Measurements from ENCODE around the gene IL18. TPM values are rescaled to one million over a fixed set of nuclear protein-coding genes. Genes with fewer than 3 reads are reported as not detected.

IL18 gene
- polyA plus RNA-seq, 2 of the 4 experiments (the other 2 are of a cell fraction): 95.5 to 119 TPM

- ATAC-seq: no peak
- ChIA-PET POLR2A (no interaction called here), CTCF (interaction anchor here (1.6 kb wide), 1 partner anchor 8 kb away, joined by 7 read pairs; the partner anchor contains the start of gene BCO2)
- Histone ChIP-seq H3K9me3 (no peaks in the 10 kb centered on the region), H3K4me2 (peak within 1 kb of the TSS; percentile 47), H3K4me1 (peaks cover 27% of the 10 kb centered on the region; the same call in 2 of the 3 replicates), H3K27ac (peak within 1 kb of the TSS; percentile 61 to 78), H3K4me3 (no peak within 1 kb of the TSS)
- no peak for TF ChIP-seq NPAS2 (CRISPR knock-in tag; IDR thresholded peaks at IDR 0.05; ENCODE audit: borderline replicate concordance)
- no peak for TF ChIP-seq PHF8 (IDR thresholded peaks at IDR 0.05; ENCODE audit: borderline replicate concordance, low read depth)
- no peak for TF ChIP-seq ESRRA (IDR thresholded peaks at IDR 0.05; ENCODE audit: borderline replicate concordance, low read length)
- no peak for TF ChIP-seq EHMT2 (IDR thresholded peaks at IDR 0.05; ENCODE audit: low read depth)
- no peak for TF ChIP-seq SMC3 (IDR thresholded peaks at IDR 0.05)
- TF ChIP-seq FOSL2 (IDR thresholded peaks at IDR 0.05): no peak
- TF ChIP-seq FOSL2 (CRISPR knock-in tag; IDR thresholded peaks at IDR 0.05): no peak
- DNase-seq (ENCODE audit: low read depth in 1 of 2, low spot score in 1 of 2): no peak
- 96% methylated on average over 24 of the region's 25 CpGs for WGBS (ENCODE audit: missing lambda C conversion rate)
- no peak for FAIRE-seq
Observed at GRCh38 chr11:112167145-112167544, 3.3 kb upstream of the IL18 start, which contains the start of gene TEX12. Gene TEX12, plus strand, starts transcription at chr11:112167372. Its CDS starts 1,897 bp downstream, at chr11:112169269.

- Histone ChIP-seq H3K4me2 (peak overlapping the region; percentile 47), H3K27ac (peak overlapping the region; percentile 61 to 78), H3K9me3 (no peaks in the 10 kb centered on the region), H3K4me1 (peaks cover 33% of the 10 kb centered on the region; the same call in 2 of the 3 replicates), H3K4me3 (no peak overlapping the region)
- FAIRE-seq: no peak
- CTCF ChIA-PET: interaction anchor here (1.6 kb wide), 1 partner anchor 9 kb away, joined by 7 read pairs; the partner anchor contains the start of gene BCO2
- POLR2A ChIA-PET: no interaction called here
- TF ChIP-seq CEBPB (IDR thresholded peaks at IDR 0.05) (peak in 1 of 2 experiments; percentile 49; a peak in 2 of 4 replicates), FOSL2 (IDR thresholded peaks at IDR 0.05) (no peak), FOSL2 (CRISPR knock-in tag; IDR thresholded peaks at IDR 0.05) (0 out of 2 replicates have a peak, but pooled peaks have one; percentile 10), HDAC2 (IDR thresholded peaks at IDR 0.05) (no peak)
- ATAC-seq: no peak
- 49% methylated on average over 8 of the region's 8 CpGs for WGBS (ENCODE audit: missing lambda C conversion rate)
- no peak for DNase-seq (ENCODE audit: low read depth in 1 of 2, low spot score in 1 of 2)
Observed at GRCh38 chr11:112166562-112166961, 2.7 kb upstream of the IL18 start.

GRCh38 chr11:112165049-112165448 lies 1.2 kb upstream of the IL18 start:
- Histone ChIP-seq H3K9me3 (no peaks in the 10 kb centered on the region), H3K4me3 (no peak overlapping the region), H3K4me1 (peaks cover 48% of the 10 kb centered on the region), H3K4me2 (no peak overlapping the region), H3K27ac (peak overlapping the region in 1 of 2 experiments; percentile 42; a peak in 2 of 6 replicates)
- FAIRE-seq (no peak), ATAC-seq (no peak), DNase-seq (ENCODE audit: low read depth in 1 of 2, low spot score in 1 of 2) (no peak)
- 93% methylated on average over 3 of the region's 3 CpGs for whole genome bisulfite sequencing (ENCODE audit: missing lambda C conversion rate)
- TF ChIP-seq CHD4 (IDR thresholded peaks at IDR 0.05; ENCODE audit: borderline replicate concordance): no peak
- no peak for TF ChIP-seq GATA3 (IDR thresholded peaks at IDR 0.05; ENCODE audit: borderline replicate concordance)
- TF ChIP-seq ZSCAN20 (CRISPR knock-in tag; IDR thresholded peaks at IDR 0.05): no peak
- no peak for TF ChIP-seq HMGXB4 (CRISPR knock-in tag; IDR thresholded peaks at IDR 0.05; ENCODE audit: borderline replicate concordance)
- TF ChIP-seq ZC3H11A (IDR thresholded peaks at IDR 0.05): no peak
- no peak for TF ChIP-seq HOXA7 (CRISPR knock-in tag; IDR thresholded peaks at IDR 0.05)
- TF ChIP-seq E2F6 (IDR thresholded peaks at IDR 0.05; ENCODE audit: borderline replicate concordance, low read depth): no peak
- no peak for TF ChIP-seq JUN (IDR thresholded peaks at IDR 0.05)
- no peak for TF ChIP-seq ZNF302 (CRISPR knock-in tag; IDR thresholded peaks at IDR 0.05)
- no peak for TF ChIP-seq FOSL2 (IDR thresholded peaks at IDR 0.05)
- no peak for TF ChIP-seq FOSL2 (CRISPR knock-in tag; IDR thresholded peaks at IDR 0.05)
- TF ChIP-seq HDAC2 (IDR thresholded peaks at IDR 0.05): no peak
- TF ChIP-seq MYC (IDR thresholded peaks at IDR 0.05; ENCODE audit: borderline replicate concordance, low read length): no peak
- no peak for TF ChIP-seq EHMT2 (IDR thresholded peaks at IDR 0.05; ENCODE audit: low read depth)
- TF ChIP-seq NR3C1 (IDR thresholded peaks at IDR 0.05): no peak
- TF ChIP-seq PHF8 (IDR thresholded peaks at IDR 0.05; ENCODE audit: borderline replicate concordance, low read depth): no peak
- no peak for TF ChIP-seq CBX2 (IDR thresholded peaks at IDR 0.05; ENCODE audit: borderline replicate concordance, low read depth)
- no peak for TF ChIP-seq MAFK (IDR thresholded peaks at IDR 0.05; ENCODE audit: partially characterized antibody)
- ChIA-PET CTCF (interaction anchor here (1.2 kb wide), 1 partner anchor 10 kb away, joined by 4 read pairs; the partner anchor contains the start of gene BCO2), POLR2A (no interaction called here)
